ENCODE results near the gene TMEM271.
"Not testable (repeated sequence)": the region's sequence is repeated elsewhere in the genome, so short reads cannot be mapped to it uniquely, and the experiment has no call there.

The TMEM271 gene

DNA sequence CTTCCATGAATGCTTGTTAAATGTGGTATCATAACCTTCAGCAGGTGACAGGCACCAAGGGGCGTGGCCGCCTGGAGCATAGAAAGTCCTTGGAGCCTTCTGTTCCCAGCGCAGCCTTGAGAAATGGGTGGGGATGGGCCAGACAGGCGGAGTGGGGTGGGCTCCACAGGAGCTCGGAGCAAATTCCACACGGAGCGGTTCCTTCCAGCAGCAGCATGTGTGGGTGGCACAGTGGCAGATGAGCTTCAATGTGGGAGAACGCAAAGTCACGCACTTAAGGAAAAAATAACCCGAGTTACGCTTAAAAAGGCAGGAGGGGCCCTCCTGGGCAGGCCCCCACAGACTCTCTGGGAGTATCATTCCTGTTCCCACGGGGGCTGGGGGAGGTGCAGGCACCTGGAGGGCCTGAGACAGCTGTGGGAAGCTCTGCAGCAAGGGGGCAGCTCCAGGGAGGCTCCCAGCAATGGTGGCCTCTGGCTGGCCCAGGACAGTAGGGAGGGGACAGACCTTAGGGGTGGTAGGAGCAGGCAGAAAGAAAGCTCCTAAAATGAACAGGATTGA, 15.3 kb downstream of the TMEM271 start:
- no peak for DNase-seq

DNA sequence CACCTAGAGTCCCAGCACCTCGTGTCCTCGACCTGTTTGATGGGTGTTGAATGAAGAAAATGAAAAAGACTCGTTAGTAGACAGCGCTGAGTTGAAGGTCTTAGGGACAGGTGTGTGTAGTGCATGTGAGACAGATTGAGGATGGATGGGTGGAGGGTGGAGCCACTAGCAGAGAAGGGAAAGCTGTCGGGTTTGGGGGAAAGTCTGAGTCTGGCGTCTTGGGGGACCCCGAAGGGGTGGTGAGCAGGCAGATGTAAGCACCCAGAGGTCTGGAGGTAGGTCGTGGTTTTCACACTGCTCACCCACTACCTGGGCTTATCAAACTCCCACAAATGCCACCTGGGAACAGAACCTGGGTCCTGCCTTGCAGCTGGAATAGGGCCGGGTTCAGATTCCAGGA, 16.0 kb downstream of the TMEM271 start:
- DNase-seq: no peak

DNA sequence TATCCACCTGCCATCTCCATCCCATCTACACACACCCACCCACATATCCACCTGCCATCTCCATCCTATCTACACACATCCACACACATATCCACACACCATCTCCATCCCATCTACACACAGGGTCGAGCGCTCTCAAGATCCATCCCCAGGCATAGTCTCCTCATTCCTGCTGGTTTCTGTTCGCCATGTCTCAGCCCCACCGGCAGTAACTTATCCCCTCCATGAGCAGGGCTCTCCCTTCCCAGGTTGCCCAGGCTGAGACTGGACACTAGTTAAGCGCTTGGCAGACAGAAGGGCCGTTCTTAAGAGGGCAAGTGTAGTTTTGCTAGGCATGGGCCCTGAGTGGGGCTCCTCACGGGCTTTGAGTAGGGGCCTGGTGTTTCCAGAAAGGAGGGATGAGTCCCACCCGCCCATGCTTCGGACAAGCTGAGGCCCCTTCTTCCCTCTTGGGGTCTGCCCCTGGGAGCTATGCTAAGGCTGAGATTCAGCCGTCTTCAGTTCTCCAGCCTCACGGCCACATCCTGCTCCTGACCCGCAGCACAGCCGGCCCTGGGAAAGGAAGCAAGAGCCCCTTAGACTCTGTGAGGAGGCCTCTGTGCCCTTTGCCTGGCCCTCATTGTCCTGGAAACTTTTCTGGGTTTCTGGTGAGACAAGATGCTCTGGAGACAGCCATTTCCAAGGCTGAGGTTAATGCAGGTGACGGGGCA, 20.4 kb downstream of the TMEM271 start:
- no peak for DNase-seq

DNA sequence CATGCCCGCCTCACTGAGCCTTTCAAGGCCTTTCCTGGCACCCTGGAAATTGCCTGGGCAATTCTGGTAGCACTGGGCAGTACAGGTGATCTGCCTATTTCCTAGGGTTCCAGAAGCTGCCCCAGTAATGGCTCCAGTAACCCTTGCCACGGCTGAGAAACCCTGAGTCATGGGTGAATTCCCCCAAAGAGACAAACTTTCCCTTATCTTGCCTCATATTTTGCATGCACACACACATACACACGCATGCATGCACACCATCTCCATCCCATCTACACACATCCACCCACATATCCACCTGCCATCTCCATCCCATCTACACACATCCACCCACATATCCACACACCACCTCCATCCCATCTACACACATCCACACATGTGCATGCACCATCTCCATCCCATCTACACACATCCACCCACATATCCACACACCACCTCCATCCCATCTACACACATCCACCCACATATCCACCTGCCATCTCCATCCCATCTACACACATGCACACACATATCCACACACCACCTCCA, 21.2 kb downstream of the TMEM271 start:
- DNase-seq: not testable (repeated sequence)

DNA sequence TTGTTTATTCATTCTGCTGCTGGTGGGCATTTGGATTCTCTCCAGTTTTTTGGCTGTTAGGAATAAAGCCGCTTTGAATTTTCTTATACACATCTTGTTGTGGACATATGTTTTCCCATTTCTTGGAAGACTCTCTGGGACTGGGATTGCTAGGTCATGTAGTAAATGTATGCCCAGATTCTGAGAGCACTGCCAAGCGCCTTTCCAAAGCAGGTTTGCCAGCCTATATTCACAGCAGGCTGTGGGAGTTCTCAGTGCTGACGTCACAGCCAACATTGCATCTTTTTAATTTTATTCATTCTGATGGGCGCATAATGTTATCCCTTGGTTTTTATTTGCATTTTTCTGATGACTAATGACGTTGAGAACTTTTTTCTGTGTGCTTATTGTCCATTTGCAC, 24.1 kb downstream of the TMEM271 start:
- DNase-seq: no peak

DNA sequence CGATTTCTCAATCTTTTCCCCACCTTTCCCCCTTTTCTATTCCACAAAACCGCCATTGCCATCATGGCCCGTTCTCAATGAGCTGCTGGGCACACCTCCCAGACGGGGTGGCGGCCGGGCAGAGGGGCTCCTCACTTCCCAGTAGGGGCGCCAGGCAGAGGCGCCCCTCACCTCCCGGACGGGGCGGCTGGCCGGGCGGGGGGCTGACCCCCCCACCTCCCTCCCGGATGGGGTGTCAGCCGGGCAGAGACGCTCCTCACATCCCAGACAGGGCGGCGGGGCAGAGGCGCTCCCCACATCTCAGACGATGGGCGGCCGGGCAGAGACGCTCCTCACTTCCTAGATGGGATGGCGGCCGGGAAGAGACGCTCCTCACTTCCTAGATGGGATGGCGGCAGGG, 25.8 kb downstream of the TMEM271 start:
- not testable (repeated sequence) for DNase-seq

DNA sequence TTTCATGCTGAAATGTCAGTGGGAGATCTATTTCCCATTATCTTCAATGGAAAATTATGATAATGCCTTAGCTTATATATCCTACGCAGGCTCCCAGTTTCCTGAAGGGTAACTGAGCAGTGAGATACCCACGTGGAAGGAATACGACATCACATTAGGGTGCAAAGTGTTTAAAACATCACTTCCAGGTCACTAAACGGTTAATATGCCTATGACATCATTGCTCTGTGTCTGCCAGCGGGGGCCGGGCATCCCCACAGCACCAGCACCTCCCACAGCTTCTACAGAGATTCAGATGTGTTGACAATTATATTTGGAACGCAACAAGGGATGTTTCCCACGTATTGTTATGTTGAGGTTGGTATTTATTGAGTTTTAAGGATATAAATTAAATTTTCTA, 27.1 kb downstream of the TMEM271 start:
- DNase-seq: no peak

DNA sequence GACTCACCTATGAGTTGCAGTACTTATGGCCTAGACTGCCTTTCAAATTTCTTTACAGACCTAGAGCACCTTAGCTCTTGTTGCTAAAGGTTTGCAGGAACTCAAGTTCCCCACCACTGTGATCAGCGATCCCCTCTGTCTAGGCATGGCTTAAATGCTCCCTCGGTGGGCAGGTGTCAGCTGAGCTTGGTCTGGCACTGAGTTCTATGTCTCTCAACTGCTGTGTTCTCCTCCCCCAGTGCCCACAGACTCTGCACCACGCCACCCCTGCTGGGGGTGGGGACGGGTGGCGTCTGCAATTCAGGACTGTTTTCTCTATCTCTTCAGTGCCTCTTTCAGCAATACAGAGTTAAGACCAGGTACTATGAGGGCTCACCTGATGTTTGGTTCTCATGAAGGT, 30.5 kb downstream of the TMEM271 start:
- no peak for DNase-seq

DNA sequence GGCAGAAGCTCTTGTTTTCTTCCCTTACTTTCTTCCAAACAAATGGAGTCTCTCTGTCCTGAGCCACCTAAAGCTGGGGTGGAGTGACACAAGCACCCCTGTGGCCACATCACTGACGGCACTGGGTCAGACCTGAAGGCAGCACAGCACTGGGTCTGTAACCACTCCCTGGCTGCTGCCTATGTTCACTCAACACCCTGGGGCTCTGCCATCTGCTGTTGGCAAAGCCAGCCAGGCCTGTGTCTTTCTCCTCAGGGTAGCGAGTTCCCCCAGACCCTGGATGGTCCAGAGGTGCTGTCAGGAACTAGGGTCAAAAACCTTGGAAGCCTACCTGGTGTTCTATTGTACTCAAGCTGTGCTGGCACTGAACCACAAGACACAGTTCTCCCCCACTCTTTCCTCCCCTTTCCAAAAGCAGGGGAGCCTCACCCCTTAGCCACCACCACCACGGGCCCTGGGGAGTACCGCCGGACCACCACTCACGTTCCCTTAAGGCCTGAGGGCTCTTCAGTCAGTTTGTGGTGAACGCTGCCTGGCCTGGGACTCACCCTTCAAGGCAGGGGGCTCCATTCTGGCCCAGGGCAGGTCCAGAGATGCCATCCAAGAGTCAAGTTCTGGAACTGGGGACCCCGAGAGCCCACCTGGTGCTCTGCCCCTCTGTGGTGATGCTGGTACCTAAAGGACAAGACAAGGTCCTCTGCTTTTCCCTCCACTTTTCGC, 31.5 kb downstream of the TMEM271 start:
- DNase-seq: no peak

DNA sequence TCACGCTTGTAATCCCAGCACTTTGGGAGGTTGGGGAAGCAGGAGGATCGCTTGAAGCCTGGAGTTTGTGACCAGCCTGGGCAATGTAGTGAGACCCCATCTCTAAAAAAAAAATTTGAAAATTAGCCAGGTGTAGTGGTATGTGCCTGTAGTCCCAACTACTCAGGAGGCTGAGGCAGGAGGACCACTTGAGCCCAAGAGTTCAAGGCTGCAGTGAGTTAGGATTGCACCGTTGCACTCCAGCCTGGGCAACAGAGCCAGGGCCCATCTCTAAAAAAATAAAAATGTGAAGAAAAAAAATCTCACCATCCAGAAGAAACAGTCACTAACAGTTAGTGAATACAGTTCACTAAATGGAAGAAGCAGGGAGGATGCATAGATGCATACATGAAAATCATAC, 34.8 kb downstream of the TMEM271 start:
- no peak for DNase-seq

DNA sequence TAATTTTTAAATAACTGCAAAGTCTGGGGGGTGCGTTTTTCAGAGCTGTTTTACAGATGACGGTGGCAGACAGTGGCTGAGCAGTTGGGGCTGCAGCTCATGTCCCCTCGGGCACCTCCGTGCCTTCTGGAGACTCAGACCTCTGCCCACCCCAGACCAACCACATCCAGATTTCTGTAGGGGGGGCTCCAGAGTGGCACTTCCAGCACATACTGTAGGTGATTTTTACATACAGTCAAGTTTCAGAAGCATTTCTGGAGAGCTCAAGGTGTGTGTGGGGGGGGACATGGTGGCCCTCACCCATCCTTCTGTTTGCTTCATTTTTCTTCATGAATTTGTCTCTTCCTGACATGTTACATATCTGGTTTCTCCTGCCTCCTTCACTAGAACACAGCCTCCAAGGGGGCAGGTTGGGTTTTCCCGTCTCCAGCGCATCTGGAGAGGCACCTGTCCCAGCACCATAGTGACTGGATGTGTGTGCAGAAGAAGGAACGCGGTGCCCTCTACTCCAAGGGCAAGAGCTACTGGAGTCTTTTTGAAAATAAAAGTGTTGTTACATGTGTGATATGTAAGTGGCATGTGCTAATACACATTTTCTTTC, 37.5 kb downstream of the TMEM271 start:
- DNase-seq: no peak

DNA sequence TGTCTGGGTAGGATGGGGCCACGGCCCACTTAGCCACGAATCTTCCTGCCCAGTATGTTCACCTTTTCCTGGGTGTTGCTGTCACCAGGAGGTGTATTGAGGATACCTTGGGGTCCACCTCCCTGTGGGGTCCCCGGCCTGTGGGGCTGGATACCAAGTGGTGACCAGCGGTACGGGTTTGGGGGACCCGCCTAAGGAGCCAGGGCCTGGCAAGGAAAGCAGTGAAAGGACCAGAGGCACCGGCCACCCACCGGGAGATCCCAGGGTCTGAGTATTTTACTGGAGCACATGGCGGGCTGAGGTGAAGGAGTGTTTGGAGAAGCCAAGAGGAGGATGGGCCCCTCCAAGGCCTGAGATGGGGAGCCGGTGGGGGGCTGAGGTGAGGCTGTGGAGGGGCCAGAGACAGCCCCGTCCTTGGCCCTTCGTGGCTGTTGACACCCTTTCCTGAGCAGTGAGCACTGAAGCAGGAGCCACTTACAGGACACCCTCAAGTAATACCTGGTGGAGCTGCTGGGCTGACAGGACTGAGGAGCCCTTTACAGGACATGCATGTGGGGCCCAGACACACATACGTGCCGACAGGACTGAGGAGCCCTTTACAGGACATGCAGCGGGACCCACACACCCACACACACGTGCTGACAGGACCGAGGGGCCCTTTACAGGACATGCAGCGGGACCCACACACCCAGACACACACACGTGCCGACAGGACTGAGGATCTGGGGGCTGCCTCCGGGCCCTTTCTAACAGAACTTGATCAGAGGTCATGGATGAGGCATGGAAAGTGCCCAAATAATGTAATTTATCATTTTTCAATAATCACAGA, 38.4 kb downstream of the TMEM271 start:
- no peak for DNase-seq

DNA sequence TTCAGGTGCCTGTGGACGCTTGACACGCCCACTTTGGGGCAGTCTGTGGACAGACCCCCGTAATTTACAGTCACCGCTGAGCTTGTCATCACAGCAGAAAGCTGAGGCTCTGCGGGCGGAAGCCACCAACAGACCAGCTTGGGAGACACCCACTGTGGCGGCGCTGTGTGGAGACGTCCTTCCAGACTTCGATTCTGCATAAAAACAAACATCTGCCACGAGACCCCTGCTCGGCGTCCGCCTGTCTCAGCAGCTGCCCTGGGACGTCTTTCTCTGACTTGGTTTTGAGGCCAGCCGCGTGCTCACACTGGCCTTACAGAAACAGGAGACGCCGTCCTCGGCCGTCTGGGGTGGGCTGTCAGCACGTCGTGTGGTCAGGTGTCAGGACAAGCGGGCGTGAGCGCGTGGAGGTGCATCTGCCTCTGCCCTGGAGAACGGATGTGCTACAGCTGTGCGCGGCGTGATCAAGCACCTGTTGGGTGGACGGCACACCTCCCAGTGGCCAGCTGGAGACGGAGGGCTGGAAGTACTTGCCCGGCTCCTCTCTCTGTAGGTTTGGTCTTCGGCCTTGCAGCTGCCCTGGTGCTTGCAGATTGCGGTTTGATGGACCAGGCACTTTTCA, 39.6 kb downstream of the TMEM271 start:
- DNase-seq: no peak

DNA sequence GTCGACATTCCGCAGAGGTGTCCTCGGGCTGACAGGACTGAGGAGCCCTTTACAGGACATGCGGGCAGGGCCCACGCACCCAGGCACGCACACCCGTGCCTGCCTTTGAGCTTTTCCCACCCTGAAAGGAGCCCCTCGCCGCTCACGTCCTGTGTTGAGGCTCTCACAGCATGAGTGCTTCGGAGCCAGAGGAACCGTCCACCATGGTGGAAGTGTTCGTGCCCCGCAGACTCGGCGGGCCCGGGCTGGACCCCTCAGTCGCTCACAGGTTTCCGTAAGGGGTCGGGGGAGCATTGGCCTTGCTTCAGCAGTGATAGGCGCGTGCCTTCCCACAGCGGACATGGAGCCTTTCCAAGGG, 40.2 kb downstream of the TMEM271 start:
- DNase-seq: no peak

DNA sequence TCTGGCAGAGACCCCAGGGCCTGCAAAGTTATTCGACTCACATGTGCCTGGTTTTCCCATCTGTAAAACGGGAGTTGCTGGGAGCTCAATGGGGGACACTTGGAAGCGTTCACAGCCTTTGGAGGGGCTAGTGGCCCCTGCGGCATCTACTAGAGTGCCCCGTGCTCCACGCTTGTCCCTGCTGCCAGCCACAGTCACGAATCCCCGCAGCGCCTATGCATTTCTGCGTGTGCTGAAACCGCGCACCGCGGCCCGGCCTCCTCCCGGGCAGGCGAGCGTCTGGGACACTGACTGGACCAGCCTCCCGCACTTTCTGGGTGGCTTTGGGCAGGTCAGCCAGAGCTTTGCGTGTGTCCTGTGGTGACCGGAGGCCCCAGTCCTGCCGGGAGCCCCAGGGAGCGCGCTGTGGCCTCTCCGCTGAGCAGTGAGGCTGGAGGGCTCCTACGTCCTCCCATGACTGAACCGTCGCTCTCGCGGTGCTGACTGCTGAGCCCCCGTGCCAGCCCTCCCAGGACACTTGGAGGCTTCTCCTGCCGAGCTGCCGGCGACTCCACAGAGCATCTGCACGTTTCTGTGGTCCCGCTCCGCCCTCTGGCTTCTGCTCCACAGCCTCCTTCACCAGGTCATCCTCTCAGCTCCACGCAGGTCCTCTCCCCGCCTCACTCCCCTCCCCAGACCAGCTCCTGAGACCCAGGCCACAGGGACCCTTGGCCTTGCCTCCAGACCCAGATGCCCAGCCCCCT, 40.7 kb downstream of the TMEM271 start:
- DNase-seq: no peak

DNA sequence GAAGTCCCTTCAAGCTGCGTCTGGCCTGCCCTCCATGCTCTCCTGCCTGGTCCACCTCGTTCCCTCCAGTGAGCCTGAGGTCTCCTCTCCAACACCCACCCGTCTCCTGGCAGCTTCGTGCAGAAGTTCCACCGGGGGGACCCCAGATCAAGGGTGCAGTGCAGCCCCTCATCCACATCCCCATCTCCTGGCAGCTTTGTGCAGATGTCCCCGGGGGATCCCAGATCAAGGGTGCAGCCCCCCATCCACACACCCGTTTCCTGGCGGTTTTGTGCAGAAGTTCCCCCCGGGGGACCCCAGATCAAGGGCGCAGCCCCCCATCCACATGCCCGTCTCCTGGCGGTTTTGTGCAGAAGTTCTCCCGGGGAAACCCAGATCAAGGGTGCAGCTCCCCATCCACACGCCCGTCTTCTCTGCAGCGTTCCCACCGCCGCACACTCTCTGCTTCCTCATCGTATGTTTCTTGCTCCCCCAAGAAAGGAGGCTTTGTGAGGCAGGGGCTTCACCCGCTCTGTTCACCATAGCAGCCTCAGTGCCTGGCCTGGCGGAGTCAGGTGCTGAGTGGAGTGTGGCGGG, 41.4 kb downstream of the TMEM271 start:
- no peak for DNase-seq

DNA sequence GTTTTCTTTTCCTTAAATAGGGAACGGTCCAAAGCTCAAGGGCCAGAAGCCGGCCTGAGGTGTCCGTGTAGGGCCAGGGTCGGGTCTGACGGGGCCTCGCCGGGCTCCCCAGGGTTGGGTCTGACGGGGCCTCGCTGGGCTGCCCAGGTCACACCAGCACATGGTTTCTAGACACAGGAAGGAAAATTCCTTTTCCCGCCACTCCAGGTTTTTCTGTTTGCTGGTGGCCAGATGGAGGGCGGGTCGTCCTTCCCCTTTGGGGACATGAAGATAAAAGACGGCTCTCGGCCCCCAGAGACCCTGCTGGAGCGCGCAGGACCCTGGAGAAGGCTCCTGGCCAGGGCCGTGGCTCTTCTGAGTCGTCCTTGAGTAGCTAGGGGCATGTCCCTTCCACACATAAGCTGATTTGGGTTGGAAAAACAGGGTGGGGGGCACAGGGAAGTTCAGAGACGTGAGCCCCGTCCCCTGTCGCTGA, 42.0 kb downstream of the TMEM271 start:
- no peak for DNase-seq

DNA sequence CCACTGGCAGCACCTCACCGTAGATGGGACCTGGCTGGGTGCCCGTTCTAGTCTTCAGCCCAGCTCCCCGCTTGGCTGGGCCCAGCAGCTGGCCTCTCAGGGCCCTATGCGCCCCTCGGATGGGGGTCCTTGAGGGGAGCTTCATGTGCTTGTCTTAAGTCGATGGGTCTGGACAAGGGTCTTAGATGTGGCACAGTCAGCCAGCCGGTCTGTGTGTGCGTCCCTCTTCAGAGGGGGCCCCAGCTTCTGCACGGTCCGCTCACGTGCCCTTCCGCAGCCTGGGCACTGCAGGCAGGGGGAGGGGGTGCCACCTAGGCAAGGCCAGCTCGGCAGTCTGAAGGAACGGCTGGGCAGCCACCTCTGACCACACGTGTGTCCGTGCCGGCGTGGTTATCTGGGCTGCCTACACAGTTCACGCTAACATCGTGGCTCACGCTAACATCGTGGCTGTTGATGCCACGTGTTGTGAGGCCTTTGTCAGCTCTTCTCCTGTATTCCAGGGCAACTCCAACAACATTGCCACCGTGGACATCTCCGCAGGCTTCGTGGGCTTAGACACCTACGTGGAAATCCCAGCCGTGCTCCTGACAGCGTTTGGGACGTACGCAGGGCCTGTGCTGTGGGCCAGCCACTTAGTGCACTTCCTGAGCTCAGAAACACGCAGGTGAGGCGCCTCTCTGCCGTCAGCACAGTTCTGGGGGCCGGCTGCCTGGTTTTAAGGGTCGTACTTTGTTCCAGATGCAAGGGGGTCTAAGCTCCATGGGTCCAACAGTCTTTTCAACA, 42.6 kb downstream of the TMEM271 start:
- no peak for DNase-seq

DNA sequence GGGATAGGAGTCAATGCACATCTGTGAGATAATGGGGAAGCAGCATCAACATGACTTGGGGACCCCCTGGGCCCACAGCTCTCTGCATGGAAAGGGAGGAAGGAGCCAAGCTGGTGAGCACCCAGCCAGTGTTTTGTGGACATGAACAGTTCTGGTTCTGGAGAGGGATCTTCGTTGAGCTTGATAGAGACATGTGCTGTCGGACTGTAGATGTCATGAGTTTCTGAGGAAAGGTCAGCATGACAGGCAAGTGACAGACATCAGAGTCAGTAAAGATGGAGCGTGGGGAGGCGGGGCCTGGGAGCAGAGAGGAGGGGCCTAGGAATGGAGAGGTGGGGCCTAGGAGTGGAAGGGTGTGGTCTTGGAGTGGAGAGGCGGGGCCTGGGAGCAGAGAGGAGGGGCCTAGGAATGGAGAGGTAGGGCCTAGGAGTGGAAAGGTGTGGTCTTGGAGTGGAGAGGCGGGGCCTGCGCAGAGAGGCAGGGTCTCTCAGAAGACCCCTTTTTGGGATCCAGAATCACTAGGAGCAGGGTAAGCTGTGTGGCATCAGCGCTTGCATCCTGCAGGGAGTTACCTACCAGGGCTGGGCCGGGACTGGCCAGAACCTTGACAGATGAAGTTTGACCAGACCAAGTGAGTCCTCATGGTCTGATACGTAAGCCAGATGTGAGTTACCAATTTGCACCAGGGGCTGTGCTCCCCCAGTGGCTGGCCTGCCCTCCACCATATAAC, 43.3 kb downstream of the TMEM271 start:
- DNase-seq: no peak
